K562 (cell line): Measurements from ENCODE around the gene GALNT5. TPM values are rescaled to one million over a fixed set of nuclear protein-coding genes. Genes with fewer than 3 reads are reported as not detected.
A peak's percentile ranks its signal among the peaks of the same experiment; 100 is the strongest.

Experiments used
- ARID3A ChIP-seq: IDR thresholded peaks from 2 replicates; pipeline ENCODE4 v1.6.1; 2012; ENCODE audit warnings: low read depth, low read length, improper control_type of control experiment, borderline replicate concordance
- CUX1 ChIP-seq: fragments of 200-800 bp; sonication (Bioruptor generic); IDR thresholded peaks from 2 replicates; pipeline ENCODE4 v1.6.1; 2016; ENCODE audit warnings: missing genetic modification characterization, missing compliant biosample characterization
- E2F8 ChIP-seq: fragments of 450-650 bp; IDR thresholded peaks from 2 replicates; pipeline ENCODE4 v1.7.1; 2018; ENCODE audit warnings: mild to moderate bottlenecking, low read depth; ENCODE audit not compliant: partially characterized antibody
- ERF ChIP-seq: fragments of 450-650 bp; formaldehyde crosslinking; IDR thresholded peaks from 2 replicates; pipeline ENCODE4 v1.4.0; 2020; ENCODE audit warnings: mild to moderate bottlenecking, mixed read lengths
- FOXM1 ChIP-seq, 2 experiments: fragments of 450-650 bp in 1 of 2; sonication (generic) in 1 of 2; formaldehyde crosslinking in 1 of 2; IDR thresholded peaks; 2 replicates each; pipeline versions ENCODE4 v1.6.1 to v1.9.0; 2017 to 2022; ENCODE audit warnings: low read depth in 2 of 2, mild to moderate bottlenecking in 2 of 2, missing genetic modification reagents in 1 of 2, moderate library complexity in 1 of 2
- HCFC1 ChIP-seq: IDR thresholded peaks from 2 replicates; pipeline ENCODE4 v1.6.1; 2012; ENCODE audit warnings: low read depth, low read length, improper control_type of control experiment
- MCM5 ChIP-seq: fragments of 450-650 bp; IDR thresholded peaks from 2 replicates; pipeline ENCODE4 v1.6.1; 2016; ENCODE audit warnings: low read depth
- NFRKB ChIP-seq: fragments of 450-650 bp; IDR thresholded peaks from 2 replicates; pipeline ENCODE4 v1.6.1; 2016; ENCODE audit warnings: low read depth
- NR1H2 ChIP-seq: sonication (generic); formaldehyde crosslinking; IDR thresholded peaks from 2 replicates; pipeline ENCODE4 v1.4.0; 2020; ENCODE audit warnings: mild to moderate bottlenecking, missing genetic modification reagents
- SRSF9 ChIP-seq: fragments of 200-400 bp; formaldehyde crosslinking; IDR thresholded peaks from 2 replicates; pipeline ENCODE4 v1.6.1; 2017; ENCODE audit warnings: low read depth, low read length, borderline replicate concordance
- TCF15 ChIP-seq: fragments of 250-450 bp; sonication (Bioruptor Pico); IDR thresholded peaks from 2 replicates; pipeline ENCODE4 v1.8.0; 2022; ENCODE audit warnings: moderate library complexity, mild to moderate bottlenecking, inconsistent platforms
- TRIM24 ChIP-seq, 2 experiments: fragments of 450-650 bp; IDR thresholded peaks; 2 replicates each; pipeline ENCODE4 v1.6.1; 2016
- TSC22D4 ChIP-seq: fragments of 450-650 bp; IDR thresholded peaks from 2 replicates; pipeline ENCODE4 v1.6.1; 2016; ENCODE audit warnings: missing genetic modification characterization, missing biosample characterization, control low read depth
- ZBTB7A ChIP-seq: IDR thresholded peaks from 2 replicates; pipeline ENCODE4 v1.6.1; 2011; ENCODE audit warnings: low read depth, mild to moderate bottlenecking, low read length, moderate library complexity, borderline replicate concordance; ENCODE audit not compliant: control insufficient read depth
- ZBTB8A ChIP-seq: fragments of 450-650 bp; IDR thresholded peaks from 2 replicates; pipeline ENCODE4 v1.6.1; 2018; ENCODE audit warnings: mild to moderate bottlenecking, moderate library complexity; ENCODE audit not compliant: partially characterized antibody
- ZC3H8 ChIP-seq: fragments of 450-650 bp; IDR thresholded peaks from 2 replicates; pipeline ENCODE4 v1.6.1; 2017
- ZFPM2 ChIP-seq: fragments of 250-450 bp; sonication (Bioruptor Pico); IDR thresholded peaks from 2 replicates; pipeline ENCODE4 v1.5.1; 2022; ENCODE audit warnings: mild to moderate bottlenecking
- ZNF217 ChIP-seq: sonication (generic); formaldehyde crosslinking; IDR thresholded peaks from 2 replicates; pipeline ENCODE4 v1.8.0; 2022; ENCODE audit warnings: mild to moderate bottlenecking, missing genetic modification reagents
- ZNF311 ChIP-seq: fragments of 250-450 bp; sonication (Bioruptor Pico); IDR thresholded peaks from 2 replicates; pipeline ENCODE4 v1.4.0; 2020; ENCODE audit warnings: mild to moderate bottlenecking, moderate library complexity
- polyA plus RNA-seq, 8 experiments: library from polyadenylated mRNA; depleted of rRNA in 4 of 8; stranded (reverse) in 5 of 8; unstranded in 3 of 8; fragments of >200 nt; fragmentation: Nextera tagmentation in 2 of 8; fragmentation: Illumina TruSeq in 1 of 8; extraction: Ambion mirVana in 2 of 8; extraction: Trizol in 1 of 8; gene quantifications; 2 replicates each; pipeline versions ENCODE4 v1.2.1 to v1.2.3, GENCODE V29; 2011 to 2014; ENCODE audit warnings: inconsistent platforms in 1 of 8, missing spikeins in 1 of 8
- total RNA-seq, 7 experiments: library from RNA; depleted of rRNA in 6 of 7; stranded (reverse); fragments of >200 nt in 6 of 7; fragmentation: Illumina TruSeq in 2 of 7; extraction: Trizol in 2 of 7; gene quantifications; 2 replicates each; pipeline versions ENCODE4 v1.2.1 to v1.2.3, GENCODE V29; 2011 to 2021; ENCODE audit warnings: low replicate concordance in 1 of 7

The GALNT5 gene
- total and polyA plus RNA-seq, 9 of the 15 experiments (the other 6 are each of a cell fraction or from before 2014, with no cell fraction given): 21.6 to 73.0 (median 54.7) TPM

- TF ChIP-seq ZBTB7A (no peak), NR1H2 (CRISPR knock-in tag) (no peak), E2F8 (peak; percentile 45), ZC3H8 (no peak; the same call in 1 of the 2 replicates), HCFC1 (no peak), ZFPM2 (CRISPR knock-in tag) (no peak), TRIM24 (IDR thresholded peaks at IDR 0.05) (peak; percentile 99), SRSF9 (no peak), FOXM1 (IDR thresholded peaks at IDR 0.05; ENCODE audit: low read depth) (peak; percentile 93), FOXM1 (CRISPR knock-in tag; IDR thresholded peaks at IDR 0.05; ENCODE audit: low read depth) (no peak), ZNF311 (no peak), TCF15 (no peak), NFRKB (peak; percentile 93), TSC22D4 (tag) (no peak), MCM5 (no peak), ERF (CRISPR knock-in tag) (peak; percentile 48; the same call in 1 of the 2 replicates), ZNF217 (CRISPR knock-in tag) (no peak), ZBTB8A (no peak), CUX1 (CRISPR knock-in tag) (peak; percentile 63), ARID3A (peak; percentile 63)
Measured at GRCh38 chr2:157221394-157221988, 36.0 kb upstream of the GALNT5 start (continued).
